ENCODE results near the gene RAB9A.
"Not testable (repeated sequence)": the region's sequence is repeated elsewhere in the genome, so short reads cannot be mapped to it uniquely, and the experiment has no call there.

The RAB9A gene, protein sequence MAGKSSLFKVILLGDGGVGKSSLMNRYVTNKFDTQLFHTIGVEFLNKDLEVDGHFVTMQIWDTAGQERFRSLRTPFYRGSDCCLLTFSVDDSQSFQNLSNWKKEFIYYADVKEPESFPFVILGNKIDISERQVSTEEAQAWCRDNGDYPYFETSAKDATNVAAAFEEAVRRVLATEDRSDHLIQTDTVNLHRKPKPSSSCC

DNA sequence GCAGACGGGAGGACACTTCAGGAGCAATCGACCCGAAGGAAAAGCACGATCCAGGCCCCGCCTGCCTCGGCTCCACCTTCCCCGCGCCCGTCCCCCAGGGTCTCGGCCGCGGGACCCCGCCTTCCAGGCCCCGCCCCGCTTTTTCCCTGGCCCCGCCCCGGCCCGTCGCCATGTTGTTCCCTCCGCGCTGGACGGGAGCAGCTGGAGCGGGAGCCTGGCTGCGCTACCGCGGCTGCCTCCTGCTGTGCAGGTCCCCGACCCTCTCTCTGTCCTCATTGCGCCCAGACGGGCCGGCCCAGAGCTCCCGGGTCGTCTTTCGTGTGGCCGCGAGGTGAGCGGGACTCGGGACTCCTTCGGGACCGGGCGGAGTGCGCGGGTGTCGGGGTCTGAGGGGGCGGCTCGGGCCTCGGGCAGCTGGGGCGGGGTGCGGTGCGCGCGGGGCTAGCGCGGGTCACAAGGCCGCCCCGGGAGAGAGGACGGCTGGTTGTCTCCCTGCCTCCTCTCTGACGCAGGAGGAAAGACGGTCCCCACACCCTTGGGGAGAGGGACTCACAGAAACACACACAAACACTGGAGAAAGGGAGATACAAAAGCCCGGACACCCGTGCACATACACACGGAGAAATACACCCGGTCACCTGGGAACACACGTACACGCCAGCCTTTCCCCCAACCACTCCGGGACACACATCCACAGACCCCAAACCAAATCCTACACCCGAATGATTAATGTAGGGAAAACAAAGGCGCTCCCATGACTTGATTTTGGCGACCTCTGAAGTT lies at the start of gene RAB9A:
Gene RAB9A, plus strand, starts transcription at position 171 of the 783 bp plus-strand sequence. CDS start 19,619 bp downstream, outside the sequence.
- peak; percentile 68 for DNase-seq (ENCODE audit: low spot score)

DNA sequence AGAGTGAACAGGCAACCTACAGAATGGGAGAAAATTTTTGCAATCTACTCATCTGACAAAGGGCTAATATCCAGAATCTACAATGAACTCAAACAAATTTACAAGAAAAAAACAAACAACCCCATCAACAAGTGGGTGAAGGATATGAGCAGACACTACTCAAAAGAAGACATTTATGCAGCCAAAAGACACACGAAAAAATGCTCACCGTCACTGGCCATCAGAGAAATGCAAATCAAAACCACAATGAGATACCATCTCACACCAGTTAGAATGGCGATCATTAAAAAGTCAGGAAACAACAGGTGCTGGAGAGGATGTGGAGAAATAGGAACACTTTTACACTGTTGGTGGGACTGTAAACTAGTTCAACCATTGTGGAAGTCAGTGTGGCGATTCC lies 47.2 kb upstream of the RAB9A start:
- not testable (repeated sequence) for DNase-seq (ENCODE audit: low spot score)

DNA sequence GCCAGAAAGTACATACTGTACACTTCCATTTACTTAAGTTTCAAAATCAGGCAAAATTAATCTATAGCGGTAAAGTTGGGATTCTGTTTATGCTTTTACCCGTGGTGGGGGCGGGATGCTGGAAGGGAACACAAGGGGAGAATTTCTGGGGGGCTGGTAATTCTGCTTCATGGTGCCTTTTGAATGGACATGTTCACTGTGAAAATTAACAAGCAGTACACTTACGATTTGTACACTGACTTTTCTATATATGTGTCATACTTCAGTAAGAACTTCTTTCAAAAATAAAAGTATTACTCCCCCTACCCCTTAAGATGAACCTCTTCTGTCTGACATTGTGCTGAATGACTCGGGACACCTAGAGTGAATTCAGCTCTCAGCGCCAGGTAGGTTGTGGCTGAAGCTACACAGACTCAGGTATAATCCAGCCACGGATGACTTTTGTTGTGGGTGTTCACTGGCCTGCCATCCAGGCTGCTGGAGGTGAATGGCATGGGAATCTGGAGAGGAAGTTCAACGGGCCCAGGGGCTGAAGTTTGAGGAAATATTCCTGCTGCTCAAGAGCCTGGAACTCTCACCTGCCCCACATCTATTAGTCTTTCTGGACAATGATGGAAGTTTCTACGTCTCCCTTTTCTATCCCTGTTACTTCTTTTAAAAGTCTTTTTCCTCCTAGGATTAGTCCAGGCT lies 43.3 kb upstream of the RAB9A start:
- no peak for DNase-seq (ENCODE audit: low spot score)

DNA sequence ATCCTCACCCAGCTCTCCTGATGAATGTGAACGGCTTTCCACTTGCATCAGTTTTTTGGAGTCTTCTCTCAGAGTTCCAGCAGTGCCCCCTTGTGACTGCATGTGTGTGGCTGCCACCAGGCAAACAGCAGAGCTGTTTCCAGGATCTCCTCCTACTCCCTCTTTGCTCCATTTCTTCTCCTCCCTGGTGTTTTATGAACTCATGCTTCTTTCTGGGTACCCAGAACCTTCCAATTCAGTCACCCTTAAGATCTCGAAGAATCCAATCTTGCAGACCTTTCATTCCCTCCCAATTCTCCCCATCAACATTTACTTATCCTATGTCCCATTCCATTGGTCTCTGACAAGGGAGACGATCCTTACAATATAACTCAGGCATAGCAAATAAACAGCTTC lies 42.8 kb upstream of the RAB9A start:
- DNase-seq (ENCODE audit: low spot score): peak; percentile 64

DNA sequence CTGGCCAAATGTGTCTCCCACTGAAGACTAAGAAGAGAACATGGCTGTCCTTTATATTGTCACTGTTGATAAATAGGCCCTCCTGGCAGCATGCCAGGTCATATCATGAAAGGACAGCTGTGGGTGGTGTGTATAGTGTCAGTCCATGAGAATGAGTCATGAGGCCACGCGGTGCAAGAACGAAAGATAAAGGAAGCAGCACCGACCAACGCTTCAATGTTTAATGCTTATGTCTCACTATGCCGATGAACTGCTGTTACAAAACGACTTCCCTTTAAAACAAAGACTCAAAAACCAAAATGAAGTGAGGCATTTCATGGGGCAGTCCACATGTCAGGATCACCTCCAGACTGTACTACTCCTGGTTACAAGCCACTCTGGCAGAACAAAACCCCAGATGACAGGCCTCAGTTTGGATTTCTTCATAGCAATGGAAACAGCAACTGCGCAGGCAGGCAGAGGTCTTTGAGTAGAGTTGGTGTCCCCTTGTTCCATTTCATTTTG lies 41.2 kb upstream of the RAB9A start:
- peak; percentile 93 for DNase-seq (ENCODE audit: low spot score)

DNA sequence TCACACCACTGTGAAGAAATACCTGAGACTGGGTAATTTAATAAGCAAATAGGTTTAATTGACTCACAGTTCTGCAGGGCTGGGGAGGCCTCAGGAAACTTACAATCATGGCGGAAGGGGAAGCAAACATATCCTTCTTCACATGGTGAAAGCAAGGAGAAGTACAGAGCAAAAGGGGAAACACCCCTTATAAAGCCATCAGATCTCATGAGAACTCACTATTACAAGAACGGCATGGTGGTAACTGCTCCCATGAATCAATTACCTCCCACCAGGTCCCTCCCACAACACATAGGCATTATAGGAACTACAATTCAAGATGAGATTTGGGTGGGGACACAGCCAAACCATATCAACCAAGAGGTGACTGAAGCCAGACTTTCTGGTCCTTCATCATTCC lies 40.6 kb upstream of the RAB9A start:
- not testable (repeated sequence) for DNase-seq (ENCODE audit: low spot score)

DNA sequence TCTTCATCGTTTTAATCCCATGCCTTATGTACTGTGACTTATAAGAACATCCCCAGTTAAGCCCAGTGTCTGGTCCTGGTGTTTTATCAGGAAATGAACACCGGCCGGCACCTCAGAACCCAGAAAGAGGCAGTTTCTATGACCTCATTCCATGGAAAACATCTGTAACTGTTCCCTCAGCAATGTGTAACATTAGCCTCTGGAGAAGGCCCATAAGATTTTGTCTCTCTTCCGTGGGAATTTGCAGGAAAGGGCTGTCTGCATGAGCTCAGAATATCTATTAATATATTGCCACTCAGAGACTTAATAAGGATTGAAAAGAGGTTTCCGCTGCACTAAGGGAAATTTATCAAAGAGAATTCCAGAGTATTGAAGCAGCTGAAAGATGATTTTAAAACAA lies 39.1 kb upstream of the RAB9A start:
- no peak for DNase-seq (ENCODE audit: low spot score)

DNA sequence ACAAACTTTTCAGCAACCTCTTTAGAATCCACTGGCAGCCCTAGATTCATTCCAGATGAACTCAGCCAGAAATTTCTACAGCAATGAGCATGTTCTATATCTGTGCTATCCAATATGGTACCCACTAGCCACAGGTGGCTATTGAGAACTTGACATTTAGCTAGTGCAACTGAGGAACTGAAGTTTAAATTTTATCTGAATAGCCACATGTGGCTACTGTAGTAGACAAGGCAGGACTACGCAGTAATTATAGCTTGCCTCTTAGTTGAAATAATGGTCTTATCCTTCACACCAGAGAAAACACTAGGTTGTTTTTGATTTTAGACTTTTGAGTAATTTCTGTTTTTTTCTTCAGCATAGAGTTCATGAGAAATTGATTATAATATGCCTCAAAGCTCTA lies 38.6 kb upstream of the RAB9A start:
- DNase-seq (ENCODE audit: low spot score): no peak

DNA sequence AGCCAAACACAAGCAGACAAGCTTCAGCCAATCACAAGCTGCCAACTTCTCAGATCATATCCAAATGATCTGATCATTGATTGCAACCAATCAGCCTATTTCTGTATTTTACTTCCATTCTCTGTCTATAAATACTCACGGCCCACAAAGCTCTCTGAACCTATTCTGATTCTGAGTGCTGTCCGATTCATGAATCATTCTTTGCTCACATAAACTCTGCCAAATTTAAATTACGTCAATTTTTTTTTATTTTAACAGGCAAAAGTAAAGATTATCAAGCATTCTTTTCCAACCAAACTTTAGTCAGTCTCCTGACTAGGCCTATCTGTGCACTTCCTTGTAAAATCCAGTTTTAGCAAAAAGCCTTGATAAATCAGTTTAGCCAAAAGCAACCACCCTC lies 37.8 kb upstream of the RAB9A start:
- no peak for DNase-seq (ENCODE audit: low spot score)

DNA sequence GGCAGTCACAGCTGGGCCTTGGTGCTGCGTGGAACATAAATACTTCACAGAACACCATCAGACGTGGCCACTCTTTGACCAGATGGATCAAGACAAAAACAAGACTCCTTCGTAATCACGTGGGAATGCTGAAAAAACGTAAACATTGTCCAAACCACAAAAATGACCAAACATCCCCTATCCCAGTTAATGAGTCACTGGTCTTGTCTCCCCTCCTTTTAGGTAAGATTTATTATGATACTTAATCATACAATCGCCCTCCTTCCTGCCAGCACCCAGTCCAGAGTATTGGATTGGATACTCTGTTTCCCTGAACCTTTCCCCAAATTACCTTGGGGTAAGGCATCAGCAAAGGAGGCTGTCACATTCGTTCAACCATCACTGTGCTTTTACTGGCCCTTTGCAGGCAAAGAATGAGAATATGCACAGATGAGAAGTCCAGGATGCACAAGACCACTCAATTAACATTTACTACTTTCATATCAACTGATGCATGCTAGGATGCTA lies 36.6 kb upstream of the RAB9A start:
- DNase-seq (ENCODE audit: low spot score): peak; percentile 70

DNA sequence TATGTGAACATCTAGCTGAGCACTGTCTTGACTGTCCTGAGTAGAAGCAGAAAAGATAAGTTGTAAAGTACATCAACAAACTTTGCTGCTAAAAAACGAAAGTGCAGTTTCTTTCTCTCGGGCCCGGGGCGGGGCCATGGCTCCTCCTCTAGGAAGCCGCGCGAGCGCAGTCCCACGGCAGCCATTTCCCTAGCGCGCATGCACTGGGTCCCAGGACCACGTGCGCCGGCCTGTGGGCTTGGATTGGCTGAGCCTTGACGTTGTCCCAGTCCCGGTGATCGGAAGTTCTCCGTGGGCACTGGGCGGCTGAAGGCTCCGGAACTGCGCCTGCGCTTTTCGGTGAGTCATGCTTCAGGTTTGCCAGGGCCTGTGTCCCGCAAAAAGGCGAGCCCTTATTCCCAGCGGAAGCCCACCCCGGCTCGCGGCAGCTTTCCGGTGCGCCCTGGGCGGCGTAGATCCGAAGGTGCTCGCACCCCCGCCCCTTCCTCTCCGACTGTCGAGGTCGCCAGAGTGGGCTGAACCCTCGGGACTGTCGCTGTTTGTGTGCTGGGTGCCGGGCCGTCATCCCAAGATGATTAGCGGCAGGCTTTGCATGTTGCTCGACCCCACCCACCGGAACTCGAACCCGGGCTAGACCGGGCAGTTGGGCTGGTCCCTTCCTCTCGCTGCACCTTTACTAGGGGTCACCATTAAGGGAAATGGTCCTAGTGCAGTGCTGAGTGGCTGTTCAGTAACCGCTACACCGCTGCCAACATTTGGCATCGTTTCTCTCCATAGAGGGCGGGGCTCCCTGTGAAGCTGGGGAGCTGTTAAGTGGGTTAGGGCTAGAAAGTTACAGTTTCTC lies 35.9 kb upstream of the RAB9A start, which contains the start of gene TCEANC:
Gene TCEANC, plus strand, starts transcription at position 292 of the 844 bp plus-strand sequence. CDS start 9,368 bp downstream, outside the sequence.
- DNase-seq (ENCODE audit: low spot score): peak; percentile 96

DNA sequence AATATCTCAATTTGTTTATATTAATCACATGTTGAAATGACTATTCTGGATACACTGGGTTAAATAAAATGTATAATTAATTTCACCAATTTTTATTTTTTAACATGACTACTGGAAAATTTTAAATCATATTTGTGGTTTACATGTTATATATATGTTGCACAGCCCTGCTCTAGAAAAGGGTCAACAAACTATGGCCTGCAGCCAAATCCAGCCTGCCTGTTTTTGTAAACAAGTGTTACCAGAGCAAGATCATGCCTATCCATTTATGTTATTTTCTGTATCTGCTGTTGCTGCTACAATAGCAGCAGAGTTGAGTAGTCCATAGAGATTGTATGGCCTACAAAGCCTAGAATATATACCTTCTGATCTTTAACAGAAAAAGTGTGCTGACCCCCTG lies 34.8 kb upstream of the RAB9A start:
- DNase-seq (ENCODE audit: low spot score): no peak

DNA sequence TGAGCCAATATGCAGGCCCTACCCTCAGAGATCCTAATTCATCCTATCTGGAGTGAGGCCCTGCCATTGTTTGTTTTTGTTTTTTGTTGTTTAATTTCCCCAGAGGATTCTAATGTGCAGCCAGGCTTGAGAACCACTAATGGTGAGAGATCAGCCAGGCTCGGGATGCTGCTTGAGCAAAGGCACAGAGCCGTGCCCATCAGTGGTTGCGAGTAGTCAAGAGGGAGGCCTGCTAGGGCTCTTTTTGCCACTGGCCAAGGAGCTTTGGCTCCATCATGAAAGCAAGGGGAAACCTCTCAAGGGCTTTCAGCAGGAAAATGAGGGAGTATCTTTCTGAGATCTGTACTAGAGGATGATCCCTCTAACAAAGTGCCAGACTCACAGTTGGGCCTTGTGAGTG lies 33.3 kb upstream of the RAB9A start:
- DNase-seq (ENCODE audit: low spot score): no peak

DNA sequence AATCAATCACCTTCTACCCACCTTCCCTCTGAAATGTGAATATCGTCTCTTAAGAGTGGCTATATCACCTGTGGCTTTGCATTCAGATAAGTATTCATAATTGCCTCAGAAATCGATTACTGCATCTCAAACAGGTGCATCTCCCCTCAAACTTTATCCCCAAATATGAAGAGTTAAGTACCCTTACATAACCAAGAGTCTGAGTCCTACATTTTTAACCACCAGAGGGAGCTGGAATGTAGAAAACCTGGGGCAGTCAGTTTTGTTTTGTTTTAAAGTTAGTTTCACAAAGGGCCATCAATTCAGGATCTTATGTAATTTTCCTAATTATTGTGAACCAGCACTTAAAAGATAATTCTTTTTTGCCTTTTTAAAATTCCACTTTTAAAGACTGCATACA lies 30.3 kb upstream of the RAB9A start:
- DNase-seq (ENCODE audit: low spot score): peak; percentile 21

DNA sequence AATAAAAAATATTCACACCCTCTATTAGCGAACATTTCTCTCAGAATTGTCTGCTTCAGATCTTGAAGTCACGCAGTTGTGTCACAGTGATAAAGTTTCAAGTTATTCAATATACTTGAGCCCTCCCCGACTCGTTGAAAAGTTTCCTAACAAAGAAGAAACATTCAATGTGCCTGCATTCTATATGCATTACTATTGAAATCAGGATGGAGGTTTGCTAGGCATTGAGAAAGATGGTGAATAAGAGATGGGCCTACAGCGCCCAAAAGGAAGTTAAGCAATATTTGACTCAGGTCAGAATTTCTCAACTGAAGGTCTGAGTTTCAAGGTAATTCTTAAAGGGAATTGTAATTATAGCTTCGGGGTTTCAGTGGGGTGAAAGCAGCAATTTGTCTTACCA lies 29.9 kb upstream of the RAB9A start:
- DNase-seq (ENCODE audit: low spot score): no peak

DNA sequence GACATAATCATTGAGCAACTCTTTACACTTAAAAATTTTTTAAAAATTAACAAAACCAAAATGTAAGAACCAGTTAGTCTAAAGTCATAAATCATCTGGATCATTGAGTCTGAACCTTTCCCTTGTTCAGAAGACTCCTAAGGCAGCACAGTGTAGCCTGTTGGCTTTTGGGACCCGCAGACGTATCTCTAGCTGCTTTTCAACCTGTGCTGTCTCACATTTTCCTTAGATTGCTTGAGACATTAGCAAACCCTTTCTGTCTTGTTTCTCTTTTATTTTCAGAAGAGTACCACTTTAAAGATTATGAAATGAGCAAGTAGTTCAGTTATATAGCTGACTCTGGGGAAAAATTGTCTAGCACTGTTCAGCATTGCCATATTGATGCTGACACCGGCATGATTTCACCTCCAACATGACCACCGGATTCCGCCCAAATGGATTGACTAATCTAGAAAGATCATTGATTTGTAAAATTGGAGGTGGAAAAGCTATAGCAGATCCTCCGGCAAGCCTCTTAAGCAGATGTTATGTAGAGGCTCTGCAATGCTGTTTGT lies 27.1 kb upstream of the RAB9A start:
- no peak for DNase-seq (ENCODE audit: low spot score)

DNA sequence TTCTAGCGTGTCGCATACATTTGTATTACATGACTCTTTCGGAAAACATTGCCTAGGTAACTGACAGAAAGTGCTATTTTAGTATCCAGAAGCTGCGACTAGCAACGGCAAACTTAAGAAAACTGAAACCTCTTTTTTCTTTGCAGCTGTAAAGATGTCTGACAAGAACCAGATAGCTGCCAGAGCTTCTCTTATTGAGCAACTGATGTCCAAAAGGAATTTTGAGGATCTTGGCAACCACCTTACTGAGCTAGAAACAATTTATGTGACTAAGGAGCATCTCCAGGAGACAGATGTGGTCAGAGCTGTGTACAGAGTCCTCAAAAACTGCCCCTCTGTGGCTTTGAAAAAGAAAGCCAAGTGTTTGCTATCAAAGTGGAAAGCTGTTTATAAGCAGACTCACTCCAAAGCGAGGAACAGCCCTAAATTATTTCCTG lies 26.6 kb upstream of the RAB9A start:
- no peak for DNase-seq (ENCODE audit: low spot score)

DNA sequence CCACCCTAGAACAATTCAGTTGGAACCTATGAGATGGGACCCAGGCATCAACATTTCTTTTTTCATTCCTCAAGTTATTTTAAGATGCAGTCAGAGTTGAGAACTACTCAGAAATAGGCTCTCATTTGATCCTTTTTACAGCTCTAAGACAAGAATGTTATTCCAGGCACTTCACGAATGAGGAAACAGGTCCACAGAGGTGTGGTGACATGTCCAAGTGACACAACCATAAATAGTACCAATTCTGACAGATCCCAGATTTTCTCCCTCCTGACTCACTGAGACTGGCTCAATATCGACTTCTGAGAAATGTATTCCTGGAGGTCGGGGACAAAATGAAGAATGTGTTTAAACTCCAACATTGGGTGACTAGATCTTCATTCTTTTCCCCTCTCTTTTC lies 24.9 kb upstream of the RAB9A start:
- DNase-seq (ENCODE audit: low spot score): no peak

DNA sequence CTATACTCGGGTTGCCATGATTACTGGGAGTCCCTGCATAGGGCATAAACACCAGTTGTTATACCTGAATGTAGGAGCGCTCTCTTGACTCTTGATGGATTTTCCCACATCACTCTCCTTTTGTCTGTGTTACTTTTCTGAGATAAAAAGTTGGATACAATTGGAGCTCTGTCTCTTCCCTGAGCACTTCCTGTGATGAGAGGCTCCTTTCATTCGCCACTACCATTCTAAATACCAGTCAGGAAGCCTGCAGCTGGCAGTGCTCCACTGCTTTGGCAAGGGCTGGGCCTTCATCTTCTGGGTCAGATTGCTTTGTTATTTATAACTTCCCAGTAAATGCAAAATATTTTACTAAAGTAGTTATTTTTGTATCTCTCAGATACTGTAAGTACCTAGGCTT lies 22.1 kb upstream of the RAB9A start:
- no peak for DNase-seq (ENCODE audit: low spot score)

DNA sequence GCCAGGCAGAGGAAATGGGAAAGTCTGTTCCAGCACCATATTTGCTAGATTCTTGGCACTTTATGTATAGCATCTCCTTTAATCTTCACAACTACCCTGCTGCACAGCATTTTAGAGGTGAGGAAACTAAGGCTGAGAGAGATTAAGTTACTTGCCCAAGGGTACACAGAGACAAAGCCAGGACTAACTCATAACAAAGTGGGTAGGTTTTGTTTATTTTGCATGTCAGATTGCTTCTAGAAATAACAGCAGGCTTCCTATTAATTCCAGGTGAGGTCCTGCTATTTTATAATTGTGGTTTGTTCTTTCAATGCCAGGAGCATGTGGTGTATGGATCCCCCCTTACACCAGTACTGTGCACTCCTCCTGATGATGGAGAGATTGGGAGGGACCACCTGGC lies 21.0 kb upstream of the RAB9A start:
- no peak for DNase-seq (ENCODE audit: low spot score)

DNA sequence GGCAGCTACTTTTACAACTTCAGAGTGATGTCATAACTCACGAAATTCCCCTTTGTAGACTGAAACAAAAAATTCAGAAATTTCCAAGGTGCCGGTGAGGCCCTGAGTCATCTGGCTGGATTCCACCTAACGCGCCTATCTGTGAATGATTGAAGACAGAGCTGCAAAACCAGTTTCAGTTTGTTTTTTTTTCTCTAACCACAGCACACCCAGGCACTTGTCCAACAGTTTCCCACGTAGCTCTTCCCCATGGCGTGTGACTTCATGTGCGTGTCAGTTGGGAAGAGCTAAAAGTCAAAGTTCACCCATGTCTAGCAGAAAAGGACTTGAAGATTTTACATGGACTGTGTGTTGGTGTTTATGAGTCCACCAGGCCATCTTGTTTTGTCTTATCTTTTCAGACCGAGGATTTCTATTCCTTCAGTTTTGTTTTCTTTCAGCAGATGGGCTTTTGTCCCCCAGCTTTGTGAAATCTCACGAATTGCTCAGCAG lies 19.6 kb upstream of the RAB9A start:
- DNase-seq (ENCODE audit: low spot score): peak; percentile 80
